HG03432 (cell line): ENCODE data around the gene HCN3.

ENCODE experiments used
- ATAC-seq: cut with Tn5 transposase; IDR thresholded peaks from one replicate; pipeline ENCODE4 v1.9.1; 2021; ENCODE audit warnings: mild to moderate bottlenecking, moderate library complexity; ENCODE audit not compliant: unreplicated experiment

The HCN3 gene

GRCh38 chr1:155308493-155309422, 31.5 kb downstream of the HCN3 start, which contains the start of gene FDPS:
Gene FDPS, plus strand, starts transcription at chr1:155308866. Its CDS starts 924 bp downstream, at chr1:155309790.
- peak; percentile 94 for ATAC-seq

DNA sequence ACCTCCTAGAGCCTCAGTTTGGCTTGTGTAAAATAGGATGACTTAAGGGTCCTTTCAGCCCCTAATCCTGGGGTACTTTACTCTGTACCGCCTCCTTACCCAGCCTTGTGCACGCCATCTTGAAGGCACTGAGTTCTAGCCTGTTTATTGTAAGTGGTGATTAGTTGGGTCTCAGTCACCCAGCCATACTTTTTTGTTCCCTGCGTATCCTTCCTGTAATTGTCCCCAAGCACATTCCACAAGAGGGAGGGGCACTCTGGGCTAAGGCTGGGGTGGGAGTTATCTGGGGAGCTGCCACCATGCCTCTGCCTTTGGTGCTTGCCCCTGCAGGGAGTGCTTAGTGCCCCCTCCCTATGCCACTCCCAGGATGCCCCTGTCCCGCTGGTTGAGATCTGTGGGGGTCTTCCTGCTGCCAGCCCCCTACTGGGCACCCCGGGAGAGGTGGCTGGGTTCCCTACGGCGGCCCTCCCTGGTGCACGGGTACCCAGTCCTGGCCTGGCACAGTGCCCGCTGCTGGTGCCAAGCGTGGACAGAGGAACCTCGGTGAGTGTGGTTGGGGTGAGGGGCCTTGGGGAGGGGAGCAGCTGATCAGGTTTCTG, 32.3 kb downstream of the HCN3 start:
- no peak for ATAC-seq

- ATAC-seq, result no peak
Observed at GRCh38 chr1:155313261-155313660, 36.0 kb downstream of the HCN3 start.

- no peak for ATAC-seq
Observed at GRCh38 chr1:155316922-155317321, 39.7 kb downstream of the HCN3 start.

- ATAC-seq, result no peak
Observed at GRCh38 chr1:155318082-155318481, 40.8 kb downstream of the HCN3 start.

GRCh38 chr1:155319536-155319935, 42.3 kb downstream of the HCN3 start:
- ATAC-seq, result no peak

- ATAC-seq, result no peak
Observed at GRCh38 chr1:155320252-155320651, 43.0 kb downstream of the HCN3 start.

GRCh38 chr1:155320661-155321617, 43.7 kb downstream of the HCN3 start, which contains the start of gene RUSC1:
Gene RUSC1, plus strand, starts transcription at chr1:155320894. Its CDS starts 880 bp downstream, at chr1:155321774.
- ATAC-seq, result no peak

- ATAC-seq, result no peak
Observed at GRCh38 chr1:155321639-155322503, 44.6 kb downstream of the HCN3 start.

GRCh38 chr1:155322571-155322952, 45.3 kb downstream of the HCN3 start:
- no peak for ATAC-seq

DNA sequence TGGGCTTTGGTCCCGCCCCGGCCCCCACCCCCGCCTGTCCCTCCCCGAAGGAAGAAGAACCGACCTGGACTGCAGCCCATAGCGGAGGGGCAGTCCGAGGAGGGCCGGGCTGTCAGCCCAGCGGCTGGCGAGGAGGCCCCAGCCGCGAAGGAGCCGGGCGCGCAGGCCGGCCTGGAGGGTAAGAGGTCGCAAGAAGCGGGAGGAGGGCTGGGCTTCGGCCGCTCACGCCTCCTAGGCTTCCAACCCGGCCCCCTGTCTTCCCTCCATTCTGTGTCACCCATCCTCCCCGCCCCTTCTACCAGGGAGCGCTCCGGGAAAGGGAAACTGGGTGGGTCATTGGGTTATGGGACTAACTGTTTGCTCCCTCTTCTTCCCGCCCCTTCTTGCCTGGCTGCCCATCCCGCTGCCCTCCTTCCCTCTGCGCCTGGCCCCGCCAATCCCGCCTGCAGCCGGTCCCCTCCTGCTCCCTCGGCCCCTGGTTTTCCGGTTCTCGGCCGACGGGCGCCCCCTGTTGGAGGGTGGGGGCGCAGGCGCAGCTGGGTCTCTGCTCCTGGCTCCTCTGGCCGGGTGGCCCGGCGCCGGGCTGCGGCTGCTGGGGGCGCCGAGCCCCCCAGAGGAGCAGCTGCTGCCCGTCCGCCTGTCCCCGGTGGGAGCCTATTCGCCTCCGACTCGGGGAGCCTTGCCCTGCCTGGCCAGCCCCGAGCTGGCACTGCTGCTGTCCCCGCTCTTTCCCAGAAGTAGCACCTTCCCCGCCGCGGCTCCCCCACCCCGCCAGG, 45.9 kb downstream of the HCN3 start:
- peak; percentile 44 for ATAC-seq

- peak; percentile 52 for ATAC-seq
Observed at GRCh38 chr1:155323729-155324036, 46.4 kb downstream of the HCN3 start.

DNA sequence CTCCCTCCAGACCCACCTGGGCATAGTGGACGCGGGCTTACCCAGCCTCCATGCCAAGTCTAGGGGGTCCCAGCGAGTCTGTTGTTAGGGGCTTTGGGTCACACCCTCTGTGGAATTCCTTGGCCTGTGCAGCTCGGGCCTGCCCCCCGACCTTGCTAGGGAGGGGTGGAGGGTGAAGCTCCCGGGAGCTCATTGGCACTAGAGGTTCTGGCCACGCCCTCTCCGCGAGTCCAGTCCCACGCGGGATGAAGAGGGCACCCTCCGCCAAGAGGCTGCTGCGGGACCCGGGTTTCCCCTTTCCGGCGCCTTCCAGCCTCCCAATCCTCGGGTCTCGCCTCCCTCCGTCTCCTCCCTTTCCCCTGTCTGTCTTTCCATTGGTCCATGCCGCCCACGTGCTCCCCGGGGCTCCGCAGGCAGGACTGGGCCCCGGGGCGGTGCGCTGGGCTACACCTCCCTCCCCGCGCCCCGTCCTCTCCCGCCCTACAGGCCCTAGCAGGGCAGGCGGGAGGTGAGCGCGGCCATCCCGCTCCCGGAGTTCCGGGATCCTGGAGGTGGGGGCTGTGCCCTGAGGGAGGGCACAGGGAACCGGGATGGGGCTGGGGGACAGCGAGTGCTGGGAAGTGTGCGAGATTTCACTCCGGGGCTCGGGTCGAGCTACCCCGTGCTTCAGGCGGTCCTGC, 46.9 kb downstream of the HCN3 start:
- peak; percentile 61 for ATAC-seq

DNA sequence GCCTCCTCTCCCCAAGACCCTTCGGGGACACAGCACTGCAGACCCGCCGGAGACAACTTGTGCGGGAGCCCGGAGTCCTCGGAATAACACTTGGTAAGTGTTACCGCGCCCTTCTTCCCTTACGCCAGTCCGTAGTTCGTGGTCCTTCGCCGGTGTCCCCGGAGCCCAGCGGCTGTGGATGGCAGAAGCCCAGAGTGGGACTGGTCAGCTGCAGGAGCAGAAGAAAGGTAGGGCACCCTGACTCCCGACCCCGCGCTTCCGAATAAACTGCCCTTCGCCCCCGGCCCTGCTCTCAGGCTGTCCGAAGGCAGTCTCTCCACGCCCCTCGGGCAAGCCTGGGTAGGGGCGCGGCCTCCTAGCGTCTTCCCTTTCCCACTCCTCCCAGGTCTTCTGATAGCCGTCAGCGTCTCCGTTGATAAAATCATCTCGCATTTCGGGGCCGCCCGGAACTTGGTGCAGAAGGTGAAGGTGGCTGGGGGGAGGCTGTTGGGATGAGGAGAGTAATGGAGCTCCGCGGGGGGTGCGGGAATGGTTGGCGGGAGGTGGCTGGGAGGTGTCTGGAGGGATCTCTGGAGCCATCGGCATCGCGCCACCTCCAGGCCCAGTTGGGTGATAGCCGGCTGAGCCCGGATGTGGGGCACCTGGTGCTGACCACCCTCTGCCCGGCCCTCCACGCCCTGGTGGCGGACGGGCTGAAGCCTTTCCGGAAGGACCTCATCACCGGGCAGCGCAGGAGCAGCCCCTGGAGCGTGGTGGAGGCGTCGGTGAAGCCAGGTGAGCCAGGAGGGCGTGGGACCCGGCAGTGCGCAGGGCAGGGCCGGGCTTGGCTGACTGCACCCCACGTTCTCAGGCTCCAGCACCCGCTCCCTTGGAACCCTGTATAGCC, 47.7 kb downstream of the HCN3 start:
- no peak for ATAC-seq

DNA sequence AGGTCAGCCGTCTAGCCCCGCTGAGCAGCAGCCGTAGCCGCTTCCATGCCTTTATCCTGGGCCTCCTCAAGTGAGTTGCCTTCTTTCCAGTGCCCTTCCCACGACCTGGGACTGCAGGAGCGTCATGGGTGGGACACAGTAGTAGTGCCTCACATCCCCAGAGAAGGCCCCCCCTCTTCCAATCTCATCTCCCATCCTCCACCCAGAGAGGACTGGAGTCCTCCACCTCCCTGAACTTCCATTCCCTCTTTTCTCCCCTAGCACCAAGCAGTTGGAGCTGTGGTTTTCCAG, 48.3 kb downstream of the HCN3 start:
- ATAC-seq, result no peak

- no peak for ATAC-seq
Observed at GRCh38 chr1:155326020-155326526, 48.8 kb downstream of the HCN3 start.

DNA sequence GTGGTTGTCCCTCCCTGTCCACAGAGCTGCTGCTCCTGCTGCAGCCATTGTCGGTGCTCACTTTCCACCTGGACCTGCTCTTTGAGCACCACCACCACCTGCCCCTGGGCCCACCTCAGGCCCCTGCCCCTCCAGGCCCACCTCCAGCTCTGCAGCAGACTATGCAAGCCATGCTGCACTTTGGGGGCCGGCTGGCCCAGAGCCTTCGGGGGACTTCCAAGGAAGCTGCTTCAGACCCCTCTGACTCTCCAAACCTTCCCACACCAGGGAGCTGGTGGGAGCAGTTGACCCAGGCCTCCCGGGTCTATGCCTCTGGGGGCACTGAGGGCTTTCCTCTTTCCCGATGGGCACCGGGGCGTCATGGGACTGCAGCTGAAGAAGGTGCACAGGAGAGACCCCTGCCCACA, 49.4 kb downstream of the HCN3 start:
- no peak for ATAC-seq

GRCh38 chr1:155327981-155328380, 50.7 kb downstream of the HCN3 start:
- ATAC-seq, result no peak
